IMR-90 (cell line): ENCODE results near the gene SF3A2. TPM values are rescaled to one million over a fixed set of nuclear protein-coding genes. Genes with fewer than 3 reads are reported as not detected.

ENCODE experiments used
- ATAC-seq: fragments of 200-7000 bp; cut with Tn5 transposase; 2 replicates; pipeline ENCODE4 v1.9.1; 2020; ENCODE audit warnings: low read depth, mild to moderate bottlenecking, moderate library complexity
- BruUV-seq: library from RNA; stranded (reverse); fragments of 400-500 nt; replicated peaks from 2 replicates; lab custom pipeline; 2021; lab: Mats Ljungman, UMichigan
- CTCF ChIA-PET: fragments of 300-600 bp; formaldehyde crosslinking; extraction: SDS; loops from one replicate; lab custom pipeline; 2021; ENCODE audit warnings: antibody characterized with exemption; lab: Yijun Ruan, JAX
- POLR2A ChIA-PET: fragments of 300-600 bp; sonication (Branson Sonifier 250); formaldehyde crosslinking; loops from one replicate; lab custom pipeline; 2022; ENCODE audit warnings: antibody characterized with exemption; ENCODE audit not compliant: unreplicated experiment; lab: Charles Lee
- DNase-seq: peaks from one replicate; pipeline ENCODE4 v3.0.0; 2013
- H2AFZ ChIP-seq: replicated peaks from 2 replicates; pipeline ENCODE3; 2013; ENCODE audit warnings: low read length, mild to moderate bottlenecking; ENCODE audit not compliant: poor library complexity
- H2AK5ac ChIP-seq: 2 replicates; pipeline ENCODE4 v1.6.1; 2013; ENCODE audit warnings: low read depth, low read length, inconsistent platforms
- H2AK9ac ChIP-seq: replicated peaks from 2 replicates; pipeline ENCODE3; 2013; ENCODE audit warnings: mild to moderate bottlenecking, low read depth, low read length, moderate library complexity; ENCODE audit not compliant: poor library complexity
- H2BK120ac ChIP-seq: 2 replicates; pipeline ENCODE4 v1.6.1; 2013; ENCODE audit warnings: low read depth, low read length, inconsistent platforms
- H2BK15ac ChIP-seq: 3 replicates; pipeline ENCODE4 v1.6.1; 2013; ENCODE audit warnings: low read depth, low read length, inconsistent platforms
- H2BK20ac ChIP-seq: 2 replicates; pipeline ENCODE4 v1.6.1; 2013; ENCODE audit warnings: low read depth, mild to moderate bottlenecking, inconsistent platforms, low read length, moderate library complexity
- H2BK5ac ChIP-seq: 2 replicates; pipeline ENCODE4 v1.6.1; 2013; ENCODE audit warnings: mild to moderate bottlenecking, low read depth, low read length, inconsistent platforms; ENCODE audit not compliant: poor library complexity, severe bottlenecking
- H3K14ac ChIP-seq: replicated peaks from 2 replicates; pipeline ENCODE4 v1.6.1; 2013; ENCODE audit warnings: low read depth, low read length, inconsistent platforms
- H3K18ac ChIP-seq: 2 replicates; pipeline ENCODE4 v1.6.1; 2013; ENCODE audit warnings: low read depth, low read length, control low read depth
- H3K23ac ChIP-seq: 2 replicates; pipeline ENCODE4 v1.6.1; 2013; ENCODE audit warnings: low read depth, low read length, inconsistent platforms
- H3K27ac ChIP-seq: 2 replicates; pipeline ENCODE4 v1.5.1; 2013; ENCODE audit warnings: mild to moderate bottlenecking, control low read depth, low read length; ENCODE audit not compliant: insufficient read depth
- H3K27me3 ChIP-seq: 2 replicates; pipeline ENCODE4 v1.6.1; 2013; ENCODE audit warnings: low read length; ENCODE audit not compliant: control insufficient read depth, insufficient read depth
- H3K36me3 ChIP-seq: 2 replicates; pipeline ENCODE4 v1.6.1; 2013; ENCODE audit warnings: low read length, mixed read lengths; ENCODE audit not compliant: control insufficient read depth, insufficient read depth
- H3K4ac ChIP-seq: 2 replicates; pipeline ENCODE4 v1.6.1; 2013; ENCODE audit warnings: low read depth, low read length, inconsistent platforms
- H3K4me1 ChIP-seq: 2 replicates; pipeline ENCODE4 v1.6.1; 2013; ENCODE audit warnings: low read length, mixed read lengths; ENCODE audit not compliant: control insufficient read depth, insufficient read depth
- H3K4me2 ChIP-seq: 2 replicates; pipeline ENCODE4 v1.6.1; 2013; ENCODE audit warnings: low read depth, mild to moderate bottlenecking, control low read depth, low read length, moderate library complexity
- H3K4me3 ChIP-seq: 2 replicates; pipeline ENCODE4 v1.5.1; 2013; ENCODE audit warnings: low read depth, mild to moderate bottlenecking, control low read depth, low read length, moderate library complexity; ENCODE audit not compliant: insufficient read depth
- H3K56ac ChIP-seq: 2 replicates; pipeline ENCODE4 v1.6.1; 2013; ENCODE audit warnings: low read length, inconsistent platforms; ENCODE audit not compliant: insufficient read depth; ENCODE audit errors: extremely low read depth
- H3K79me1 ChIP-seq, 2 experiments: 2 replicates each; pipeline ENCODE4 v1.6.1; 2013; ENCODE audit warnings: low read length in 2 of 2, inconsistent platforms in 1 of 2, low read depth in 1 of 2
- H3K9ac ChIP-seq: 2 replicates; pipeline ENCODE4 v1.6.1; 2013; ENCODE audit warnings: low read depth, low read length, control low read depth
- H3K9me1 ChIP-seq: 2 replicates; pipeline ENCODE4 v1.6.1; 2013; ENCODE audit warnings: low read length, inconsistent platforms; ENCODE audit not compliant: insufficient read depth
- H3K9me3 ChIP-seq: 2 replicates; pipeline ENCODE4 v1.6.1; 2013; ENCODE audit warnings: low read length; ENCODE audit not compliant: control insufficient read depth, insufficient read depth
- H4K20me1 ChIP-seq: 2 replicates; pipeline ENCODE4 v1.6.1; 2013; ENCODE audit warnings: low read length, inconsistent platforms; ENCODE audit not compliant: insufficient read depth
- H4K5ac ChIP-seq: 2 replicates; pipeline ENCODE4 v1.6.1; 2013; ENCODE audit warnings: mild to moderate bottlenecking, low read depth, low read length, control low read depth
- H4K8ac ChIP-seq, 2 experiments: 2 replicates each; pipeline ENCODE4 v1.6.1; 2013; ENCODE audit warnings: low read depth in 2 of 2, low read length in 2 of 2, control low read depth in 1 of 2, inconsistent platforms in 1 of 2
- H4K91ac ChIP-seq: 2 replicates; pipeline ENCODE4 v1.6.1; 2013; ENCODE audit warnings: low read depth, low read length, inconsistent platforms; ENCODE audit not compliant: insufficient read depth
- FOS ChIP-seq: fragments of 150-350 bp; IDR thresholded peaks from 2 replicates; pipeline ENCODE4 v1.6.1; 2016; ENCODE audit warnings: low read depth, low read length
- MAZ ChIP-seq: IDR thresholded peaks from 2 replicates; pipeline ENCODE4 v1.6.1; 2012; ENCODE audit warnings: low read depth, mild to moderate bottlenecking, low read length, improper control_type of control experiment, moderate library complexity, borderline replicate concordance
- MXI1 ChIP-seq: IDR thresholded peaks from 2 replicates; pipeline ENCODE4 v1.6.1; 2012; ENCODE audit warnings: low read depth, mild to moderate bottlenecking, low read length, moderate library complexity, borderline replicate concordance
- WGBS, 2 experiments: methylation state at CpG; one replicate each; pipeline versions ENCODE4 v1.1.5 to v1.1.7; 2013; ENCODE audit warnings: missing lambda C conversion rate in 2 of 2; ENCODE audit not compliant: insufficient read length in 1 of 2; ENCODE audit errors: extremely low coverage in 2 of 2; 5-methylcytosine and 5-hydroxymethylcytosine counted together
- dilution Hi-C: fragments of 300-500 bp; cut with HindIII; formaldehyde crosslinking; loops from one replicate; pipeline ENCODE4 v1.14.3; 2018; ENCODE audit warnings: low sequenced_read_pairs; ENCODE audit not compliant: unreplicated experiment
- in situ Hi-C: fragments of 300-500 bp; cut with MboI; formaldehyde crosslinking; loops from 3 replicates; pipeline ENCODE4 v1.14.3; 2019; ENCODE audit warnings: low sequenced_read_pairs, inconsistent platforms, mixed read lengths
- intact Hi-C: fragments of 100-400 bp; cut with micrococcal nuclease; formaldehyde crosslinking; loops from 2 replicates; pipeline ENCODE4 v1.10.0; 2022
- polyA plus RNA-seq, 3 experiments: library from polyadenylated mRNA; depleted of rRNA; stranded (reverse); fragments of >200 nt; gene quantifications; 2 replicates each; pipeline ENCODE4 v1.2.3, GENCODE V29; 2012; ENCODE audit warnings: low replicate concordance in 1 of 3
- total RNA-seq: library from RNA; depleted of rRNA; stranded (reverse); fragments of >200 nt; gene quantifications from 2 replicates; pipeline ENCODE4 v1.2.3, GENCODE V29; 2012
- TF ChIP-seq, protein P1 (sequence below): fragments of 150-350 bp; IDR thresholded peaks from 2 replicates; pipeline ENCODE4 v1.6.1; 2016; ENCODE audit warnings: low read depth, mild to moderate bottlenecking, low read length, moderate library complexity, borderline replicate concordance

The SF3A2 gene
- total and polyA plus RNA-seq, 2 of the 4 experiments (the other 2 are of a cell fraction) = 4.8 to 34.5 TPM

DNA sequence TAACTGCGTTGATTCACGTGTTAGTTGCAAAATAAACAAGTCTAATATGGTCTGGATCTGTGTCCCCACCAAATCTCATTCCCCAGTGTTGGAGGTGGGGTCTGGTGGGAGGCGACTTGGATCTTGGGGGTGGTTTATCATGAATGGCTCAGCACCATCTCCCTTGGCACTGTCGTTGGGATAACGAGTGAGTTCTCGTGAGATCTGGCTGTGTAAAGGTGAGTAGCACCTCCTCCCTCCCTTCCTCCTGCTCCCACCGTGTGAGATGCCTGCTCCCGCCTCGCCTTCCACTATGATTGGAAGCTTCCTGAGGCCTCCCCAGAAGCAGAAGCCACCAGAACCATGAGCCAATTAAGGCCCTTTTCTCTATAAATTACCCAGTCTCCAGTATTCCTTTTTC lies 40.5 kb downstream of the SF3A2 start:
- Histone ChIP-seq H2BK15ac (no peak overlapping the region), H3K23ac (no peak overlapping the region), H3K79me1 (peaks cover 7 to 39% of the 10 kb centered on the region in 2 experiments), H3K18ac (no peak overlapping the region), H3K27ac (no peak overlapping the region), H3K9me1 (no peaks in the 10 kb centered on the region), H3K4me1 (peaks cover 16% of the 10 kb centered on the region), H3K36me3 (peaks cover 26% of the 10 kb centered on the region), H2AK9ac (no peak overlapping the region), H4K91ac (no peak overlapping the region), H3K56ac (no peak overlapping the region), H2AK5ac (no peak overlapping the region), H3K4me3 (no peak overlapping the region), H4K8ac (no peak overlapping the region), H3K27me3 (no peaks in the 10 kb centered on the region), H2AFZ (no peak overlapping the region), H4K5ac (no peak overlapping the region), H3K4ac (no peak overlapping the region), H3K9me3 (no peaks in the 10 kb centered on the region), H3K14ac (no peak overlapping the region), H2BK5ac (no peak overlapping the region), H4K20me1 (peaks cover 50% of the 10 kb centered on the region), H3K9ac (no peak overlapping the region), H3K4me2 (no peak overlapping the region), H2BK120ac (no peak overlapping the region), H2BK20ac (no peak overlapping the region)
- in situ Hi-C loops = loop anchor here (10.0 kb wide), 1 partner anchor 338 kb away; no protein-coding TSS in a partner anchor
- no TSS peak for BruUV-seq
- ChIA-PET CTCF (interaction anchor here (0.6 kb wide), 1 partner anchor 315 kb away, joined by 3 read pairs; no protein-coding TSS in a partner anchor), POLR2A (no interaction called here)
- ATAC-seq (no peak), DNase-seq (no peak)
- 100% methylated on average over 2 of the region's 9 CpGs; no CpG with 5 or more reads in 1 of the 2 experiments for WGBS, 2 experiments
- intact Hi-C loops = no loop called here
- TF ChIP-seq MAZ (no peak), MXI1 (no peak), FOS (no peak)
- TF ChIP-seq, protein P1, sequence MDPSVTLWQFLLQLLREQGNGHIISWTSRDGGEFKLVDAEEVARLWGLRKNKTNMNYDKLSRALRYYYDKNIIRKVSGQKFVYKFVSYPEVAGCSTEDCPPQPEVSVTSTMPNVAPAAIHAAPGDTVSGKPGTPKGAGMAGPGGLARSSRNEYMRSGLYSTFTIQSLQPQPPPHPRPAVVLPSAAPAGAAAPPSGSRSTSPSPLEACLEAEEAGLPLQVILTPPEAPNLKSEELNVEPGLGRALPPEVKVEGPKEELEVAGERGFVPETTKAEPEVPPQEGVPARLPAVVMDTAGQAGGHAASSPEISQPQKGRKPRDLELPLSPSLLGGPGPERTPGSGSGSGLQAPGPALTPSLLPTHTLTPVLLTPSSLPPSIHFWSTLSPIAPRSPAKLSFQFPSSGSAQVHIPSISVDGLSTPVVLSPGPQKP = no peak
- dilution Hi-C loops = no loop called here
